HCT116 (cell line): ENCODE measurements around the gene TRAK1. TPM values are rescaled to one million over a fixed set of nuclear protein-coding genes. Genes with fewer than 3 reads are reported as not detected.

ENCODE experiments used
- ATAC-seq: fragments of 200-7000 bp; cut with Tn5 transposase; 2 replicates; pipeline ENCODE4 v1.9.1; 2020; ENCODE audit warnings: mild to moderate bottlenecking, moderate library complexity
- BruUV-seq: library from RNA; stranded (reverse); fragments of 400-500 nt; replicated peaks from 2 replicates; lab custom pipeline; 2021; lab: Mats Ljungman, UMichigan
- CTCF ChIA-PET: fragments of 300-600 bp; sonication (Branson Sonifier 250); formaldehyde crosslinking; loops from one replicate; lab custom pipeline; 2021; ENCODE audit warnings: antibody characterized with exemption; lab: Charles Lee
- POLR2A ChIA-PET: fragments of 300-600, 350-600 bp; sonication (Branson Sonifier 250); formaldehyde crosslinking; loops from one replicate; lab custom pipeline; 2021; ENCODE audit warnings: antibody characterized with exemption; lab: Charles Lee
- RAD21 ChIA-PET, 2 experiments: fragments of 300-600 bp; sonication (Branson Sonifier 250); formaldehyde crosslinking; loops; one replicate each; lab custom pipeline; 2023; ENCODE audit warnings: low total read pairs in 2 of 2; ENCODE audit not compliant: uncharacterized antibody in 2 of 2, unreplicated experiment in 2 of 2, low non-redundant PET in 1 of 2; lab: Charles Lee
- DNase-seq: peaks from one replicate; pipeline ENCODE4 v3.0.0-alpha.2; 2010; ENCODE audit warnings: low read depth, low spot score
- H2AFZ ChIP-seq: fragments of 200-600 bp; shearing (Covaris generic), sonication (generic); 2 replicates; pipeline ENCODE4 v1.6.1; 2017; ENCODE audit warnings: low read depth, mixed run types, mixed read lengths, antibody characterized with exemption, low read length; ENCODE audit not compliant: poor library complexity, severe bottlenecking
- H3K27ac ChIP-seq: 2 replicates; pipeline ENCODE4 v1.5.1; 2012; ENCODE audit warnings: low read depth, low read length
- H3K27me3 ChIP-seq: fragments of 200-600 bp; sonication (generic); 2 replicates; pipeline ENCODE4 v1.6.1; 2016; ENCODE audit warnings: mixed run types, low read length, mixed read lengths; ENCODE audit not compliant: insufficient read depth
- H3K36me3 ChIP-seq, 2 experiments: fragments of 200-500 bp in 1 of 2; fragments of 200-600 bp in 1 of 2; sonication (Bioruptor generic) in 1 of 2; sonication (generic) in 1 of 2; 2 replicates each; pipeline versions ENCODE4 v1.5.1 to v1.6.1; 2014 to 2016; ENCODE audit warnings: low read length in 2 of 2, inconsistent platforms in 1 of 2, mixed read lengths in 1 of 2, mixed run types in 1 of 2; ENCODE audit not compliant: insufficient read depth in 2 of 2, control insufficient read depth in 1 of 2
- H3K4me1 ChIP-seq, 2 experiments: fragments of 200-600 bp in 1 of 2; sonication (generic) in 1 of 2; 2 replicates each; pipeline versions ENCODE4 v1.5.1 to v1.6.1; 2012 to 2017; ENCODE audit warnings: low read length in 2 of 2, inconsistent platforms in 1 of 2, mild to moderate bottlenecking in 1 of 2, mixed read lengths in 1 of 2, mixed run types in 1 of 2, moderate library complexity in 1 of 2; ENCODE audit not compliant: insufficient read depth in 2 of 2, control insufficient read depth in 1 of 2
- H3K4me2 ChIP-seq: fragments of 200-600 bp; sonication (generic); 2 replicates; pipeline ENCODE4 v1.6.1; 2017; ENCODE audit warnings: mixed run types, low read length, mixed read lengths
- H3K4me3 ChIP-seq, 2 experiments: fragments of 200-600 bp in 1 of 2; sonication (generic) in 1 of 2; replicated peaks in 1 of 2; 2 replicates each; pipeline ENCODE4 v1.5.1; 2011 to 2016; ENCODE audit warnings: low read length in 2 of 2, control low read depth in 1 of 2, low read depth in 1 of 2, mild to moderate bottlenecking in 1 of 2, mixed read lengths in 1 of 2, mixed run types in 1 of 2
- H3K79me2 ChIP-seq: fragments of 200-600 bp; sonication (generic); 2 replicates; pipeline ENCODE4 v1.6.1; 2017; ENCODE audit warnings: mild to moderate bottlenecking, mixed run types, low read length, moderate library complexity, mixed read lengths; ENCODE audit not compliant: insufficient read depth
- H3K9ac ChIP-seq: fragments of 200-600 bp; sonication (generic); 2 replicates; pipeline ENCODE4 v1.6.1; 2016; ENCODE audit warnings: low read length, mixed read lengths
- H3K9me2 ChIP-seq: fragments of 200-600 bp; sonication (generic), shearing (Covaris generic); 2 replicates; pipeline ENCODE4 v1.6.1; 2017; ENCODE audit warnings: mixed run types, mild to moderate bottlenecking, moderate library complexity; ENCODE audit not compliant: insufficient read depth
- H3K9me3 ChIP-seq, 2 experiments: fragments of 200-500 bp in 1 of 2; fragments of 200-600 bp in 1 of 2; sonication (Bioruptor generic) in 1 of 2; sonication (generic) in 1 of 2; 2 replicates each; pipeline ENCODE4 v1.6.1; 2014 to 2017; ENCODE audit warnings: low read length in 2 of 2, mixed read lengths in 2 of 2, inconsistent platforms in 1 of 2, low read depth in 1 of 2, mild to moderate bottlenecking in 1 of 2, mixed run types in 1 of 2, moderate library complexity in 1 of 2; ENCODE audit not compliant: control insufficient read depth in 1 of 2, insufficient read depth in 1 of 2
- H4K20me1 ChIP-seq: fragments of 200-600 bp; sonication (generic), shearing (Covaris generic); 2 replicates; pipeline ENCODE4 v1.6.1; 2017; ENCODE audit warnings: mixed run types, mild to moderate bottlenecking, moderate library complexity; ENCODE audit not compliant: insufficient read depth
- CBX3 ChIP-seq: IDR thresholded peaks from 2 replicates; pipeline ENCODE4 v1.6.1; 2012; ENCODE audit warnings: low read depth
- ELF1 ChIP-seq: IDR thresholded peaks from 2 replicates; pipeline ENCODE4 v1.6.1; 2012; ENCODE audit warnings: low read depth, borderline replicate concordance
- EZH2phosphoT487 ChIP-seq: fragments of 200-600 bp; IDR thresholded peaks from 2 replicates; pipeline ENCODE4 v1.6.1; 2018; ENCODE audit warnings: antibody characterized with exemption, borderline replicate concordance
- FOSL1 ChIP-seq: IDR thresholded peaks from 2 replicates; pipeline ENCODE4 v1.6.1; 2012; ENCODE audit warnings: low read depth
- REST ChIP-seq: IDR thresholded peaks from 2 replicates; pipeline ENCODE4 v1.6.1; 2012; ENCODE audit warnings: low read depth
- SRF ChIP-seq: IDR thresholded peaks from 2 replicates; pipeline ENCODE4 v1.6.1; 2012; ENCODE audit warnings: low read depth
- ZFX ChIP-seq: fragments of 450-650 bp; IDR thresholded peaks from 2 replicates; pipeline ENCODE4 v1.6.1; 2017
- intact Hi-C: fragments of 100-400 bp; cut with micrococcal nuclease; formaldehyde crosslinking; loops from 2 replicates; pipeline ENCODE4 v1.10.0; 2022
- total RNA-seq: library from RNA; stranded (reverse); gene quantifications from one replicate; pipeline ENCODE4 v1.2.1, GENCODE V29; 2021; ENCODE audit not compliant: unreplicated experiment
- TF ChIP-seq, protein P1 (sequence below): IDR thresholded peaks from 2 replicates; pipeline ENCODE4 v1.6.1; 2011; ENCODE audit warnings: mild to moderate bottlenecking, low read length, moderate library complexity; ENCODE audit not compliant: insufficient replicate concordance; ENCODE audit errors: extremely low read depth
- TF ChIP-seq, protein P2 (sequence below): IDR thresholded peaks from 2 replicates; pipeline ENCODE4 v1.6.1; 2012

Gene TRAK1
- total RNA-seq, 1 experiment from 2014 or later: 25.9 TPM

DNA sequence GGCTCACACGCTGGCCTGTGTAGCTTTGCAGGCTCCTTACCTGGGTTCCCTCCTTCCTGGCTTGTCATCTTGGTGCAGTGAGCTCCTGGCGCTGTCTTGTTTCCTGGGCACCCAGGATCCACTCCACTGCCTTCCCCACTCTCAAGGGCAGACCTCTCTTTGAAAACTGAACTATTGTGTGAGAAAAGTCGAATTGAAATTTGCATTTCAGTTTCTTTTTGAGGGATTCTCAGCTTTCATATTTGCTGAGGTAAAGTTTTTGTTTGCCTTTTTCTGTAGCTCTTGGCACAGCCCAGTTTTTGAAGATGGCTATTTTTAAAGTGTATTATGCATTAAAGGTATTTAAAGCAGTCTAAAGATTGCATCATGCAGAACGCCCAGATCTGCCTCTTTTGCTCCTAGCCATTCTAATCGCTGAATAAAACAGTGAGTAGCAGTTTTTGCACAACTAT lies 104.7 kb downstream of the TRAK1 start:
- Histone ChIP-seq H3K4me3 (no peak overlapping the region), H2AFZ (no peak overlapping the region), H3K4me2 (no peak overlapping the region), H3K27me3 (no peaks in the 10 kb centered on the region), H3K9ac (no peak overlapping the region), H3K79me2 (no peaks in the 10 kb centered on the region), H3K9me3 (no peaks in the 10 kb centered on the region), H3K36me3 (peaks cover 6 to 18% of the 10 kb centered on the region in 2 experiments; a peak in 3 of 4 replicates), H3K27ac (no peak overlapping the region), H3K9me2 (no peaks in the 10 kb centered on the region), H3K4me1 (peaks cover 0 to 1% of the 10 kb centered on the region in 2 experiments; a peak in 1 of 4 replicates), H4K20me1 (no peaks in the 10 kb centered on the region)
- CTCF ChIA-PET: no interaction called here
- BruUV-seq: no TSS peak
- no peak for DNase-seq
- POLR2A ChIA-PET: interaction anchor here (0.6 kb wide), 1 partner anchor 36 kb away, joined by 3 read pairs; no protein-coding TSS in a partner anchor
- intact Hi-C loops: no loop called here
- ATAC-seq: no peak
- TF ChIP-seq REST (no peak), EZH2phosphoT487 (no peak), ELF1 (no peak), CBX3 (no peak), FOSL1 (no peak), SRF (no peak), ZFX (no peak)
- TF ChIP-seq, protein P1, sequence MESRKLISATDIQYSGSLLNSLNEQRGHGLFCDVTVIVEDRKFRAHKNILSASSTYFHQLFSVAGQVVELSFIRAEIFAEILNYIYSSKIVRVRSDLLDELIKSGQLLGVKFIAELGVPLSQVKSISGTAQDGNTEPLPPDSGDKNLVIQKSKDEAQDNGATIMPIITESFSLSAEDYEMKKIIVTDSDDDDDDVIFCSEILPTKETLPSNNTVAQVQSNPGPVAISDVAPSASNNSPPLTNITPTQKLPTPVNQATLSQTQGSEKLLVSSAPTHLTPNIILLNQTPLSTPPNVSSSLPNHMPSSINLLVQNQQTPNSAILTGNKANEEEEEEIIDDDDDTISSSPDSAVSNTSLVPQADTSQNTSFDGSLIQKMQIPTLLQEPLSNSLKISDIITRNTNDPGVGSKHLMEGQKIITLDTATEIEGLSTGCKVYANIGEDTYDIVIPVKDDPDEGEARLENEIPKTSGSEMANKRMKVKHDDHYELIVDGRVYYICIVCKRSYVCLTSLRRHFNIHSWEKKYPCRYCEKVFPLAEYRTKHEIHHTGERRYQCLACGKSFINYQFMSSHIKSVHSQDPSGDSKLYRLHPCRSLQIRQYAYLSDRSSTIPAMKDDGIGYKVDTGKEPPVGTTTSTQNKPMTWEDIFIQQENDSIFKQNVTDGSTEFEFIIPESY: no peak
- TF ChIP-seq, protein P2, sequence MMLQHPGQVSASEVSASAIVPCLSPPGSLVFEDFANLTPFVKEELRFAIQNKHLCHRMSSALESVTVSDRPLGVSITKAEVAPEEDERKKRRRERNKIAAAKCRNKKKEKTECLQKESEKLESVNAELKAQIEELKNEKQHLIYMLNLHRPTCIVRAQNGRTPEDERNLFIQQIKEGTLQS: no peak
- RAD21 ChIA-PET: no interaction called here
